NB4 (cell line): ENCODE data around the gene SEMA5B.

Source experiments
- CTCF ChIP-seq: IDR thresholded peaks from one replicate; pipeline ENCODE4 v1.5.1; 2012; ENCODE audit warnings: low read depth, low read length
- MAX ChIP-seq: IDR thresholded peaks from 2 replicates; pipeline ENCODE4 v1.6.1; 2011; ENCODE audit warnings: low read depth, low read length
- MYC ChIP-seq: IDR thresholded peaks from 2 replicates; pipeline ENCODE4 v1.6.1; 2011; ENCODE audit warnings: low read depth, low read length
- POLR2A ChIP-seq: IDR thresholded peaks from 2 replicates; pipeline ENCODE4 v1.6.1; 2011; ENCODE audit warnings: mild to moderate bottlenecking; ENCODE audit not compliant: insufficient read length; ENCODE audit errors: extremely low read depth

GRCh38 chr3:122915300-122916055, 112.1 kb downstream of the SEMA5B start:
- TF ChIP-seq POLR2A: no peak
- no peak for TF ChIP-seq CTCF
- TF ChIP-seq MAX: no peak
- TF ChIP-seq MYC: no peak
